GM12878 (cell line): Measurements from ENCODE around the gene GCK. TPM values are rescaled to one million over a fixed set of nuclear protein-coding genes. Genes with fewer than 3 reads are reported as not detected.

Experiments
- ATAC-seq: fragments of 200-7000 bp; cut with Tn5 transposase; 3 replicates; pipeline ENCODE4 v1.9.1; 2020; ENCODE audit warnings: mild to moderate bottlenecking, moderate library complexity
- BruUV-seq: library from RNA; stranded (reverse); fragments of 400-500 nt; replicated peaks from 2 replicates; lab custom pipeline; 2021; lab: Mats Ljungman, UMichigan
- CTCF ChIA-PET: fragments of 300-600 bp; sonication (Branson Sonifier 250); formaldehyde crosslinking; extraction: SDS; loops from one replicate; lab custom pipeline; 2021; ENCODE audit warnings: inconsistent platforms; lab: Yijun Ruan, JAX
- POLR2A ChIA-PET: fragments of 350-600 bp; formaldehyde crosslinking; extraction: SDS; loops from one replicate; lab custom pipeline; 2021; ENCODE audit warnings: inconsistent platforms; lab: Charles Lee
- RAD21 ChIA-PET: fragments of 300-600 bp; sonication (Branson Sonifier 250); formaldehyde crosslinking; loops from one replicate; lab custom pipeline; 2023; ENCODE audit warnings: antibody characterized with exemption; ENCODE audit not compliant: unreplicated experiment; lab: Charles Lee
- SMC1A ChIA-PET: fragments of 300-600 bp; sonication (Branson Sonifier 250); formaldehyde crosslinking; loops from one replicate; lab custom pipeline; 2023; ENCODE audit not compliant: unreplicated experiment, uncharacterized antibody; lab: Charles Lee
- DNase-seq: peaks from one replicate; pipeline ENCODE4 v3.0.0-alpha.2; 2011; ENCODE audit warnings: low read depth, low spot score
- FAIRE-seq: peaks from 3 replicates; lab custom pipeline; 2011; peaks lifted over from hg19 to GRCh38; lab: Jason Lieb, UNC
- H2AFZ ChIP-seq: 2 replicates; pipeline ENCODE4 v1.6.0; 2011; ENCODE audit warnings: low read depth, low read length, control low read depth; ENCODE audit not compliant: control insufficient read depth
- H3K27ac ChIP-seq: 2 replicates; pipeline ENCODE4 v1.5.1; 2011; ENCODE audit warnings: control low read depth; ENCODE audit not compliant: control insufficient read depth, insufficient read depth
- H3K27me3 ChIP-seq, 2 experiments: replicated peaks in 1 of 2; 2 replicates each; pipeline versions ENCODE4 v1.6.0 to v1.6.1; 2011; ENCODE audit warnings: low read length in 1 of 2; ENCODE audit not compliant: control insufficient read depth in 2 of 2, insufficient read depth in 2 of 2
- H3K36me3 ChIP-seq, 2 experiments: 2 replicates each; pipeline ENCODE4 v1.5.1; 2011; ENCODE audit warnings: low read length in 1 of 2; ENCODE audit not compliant: control insufficient read depth in 2 of 2, insufficient read depth in 2 of 2
- H3K4me1 ChIP-seq: 2 replicates; pipeline ENCODE4 v1.6.1; 2011; ENCODE audit warnings: mild to moderate bottlenecking, low read length, moderate library complexity, mixed read lengths; ENCODE audit not compliant: control insufficient read depth, insufficient read depth
- H3K4me2 ChIP-seq: 2 replicates; pipeline ENCODE4 v1.6.0; 2011; ENCODE audit warnings: control low read depth; ENCODE audit not compliant: control insufficient read depth, insufficient read depth
- H3K4me3 ChIP-seq: fragments of 200-600 bp; sonication (generic); 2 replicates; pipeline ENCODE4 v1.5.1; 2016
- H3K79me2 ChIP-seq: 2 replicates; pipeline ENCODE4 v1.6.0; 2011; ENCODE audit warnings: low read length; ENCODE audit not compliant: control insufficient read depth, insufficient read depth
- H3K9ac ChIP-seq: 2 replicates; pipeline ENCODE4 v1.8.0; 2011; ENCODE audit warnings: low read length, control low read depth, mixed read lengths; ENCODE audit not compliant: control insufficient read depth, insufficient read depth
- H3K9me3 ChIP-seq: replicated peaks from 3 replicates; pipeline ENCODE4 v1.5.1; 2011; ENCODE audit warnings: mild to moderate bottlenecking, low read length; ENCODE audit not compliant: control insufficient read depth, insufficient read depth
- H4K20me1 ChIP-seq: 2 replicates; pipeline ENCODE4 v1.6.0; 2011; ENCODE audit not compliant: control insufficient read depth, insufficient read depth
- EGR1 ChIP-seq, 2 experiments: IDR thresholded peaks; 1 replicate in 1 of 2; 2 replicates in 1 of 2; pipeline ENCODE4 v1.6.1; 2011 to 2012; ENCODE audit warnings: low read depth in 2 of 2, low read length in 2 of 2, borderline replicate concordance in 1 of 2, mild to moderate bottlenecking in 1 of 2, moderate library complexity in 1 of 2
- HDAC6 ChIP-seq: fragments of 200-600 bp; sonication (generic); IDR thresholded peaks from one replicate; pipeline ENCODE4 v1.8.0; 2017; ENCODE audit warnings: antibody characterized with exemption; ENCODE audit not compliant: unreplicated experiment
- HSF1 ChIP-seq: fragments of 150-350 bp; IDR thresholded peaks from 2 replicates; pipeline ENCODE4 v1.6.1; 2014; ENCODE audit warnings: mild to moderate bottlenecking, low read depth, low read length
- IRF4 ChIP-seq: IDR thresholded peaks from 2 replicates; pipeline ENCODE4 v1.6.1; 2011; ENCODE audit warnings: low read depth, low read length
- MEF2A ChIP-seq: IDR thresholded peaks from 2 replicates; pipeline ENCODE4 v1.6.1; 2011; ENCODE audit warnings: low read depth, mild to moderate bottlenecking, low read length, moderate library complexity; ENCODE audit not compliant: insufficient read depth
- MEF2B ChIP-seq: fragments of 450-650 bp; IDR thresholded peaks from 2 replicates; pipeline ENCODE4 v1.6.1; 2018; ENCODE audit warnings: mild to moderate bottlenecking, moderate library complexity; ENCODE audit not compliant: partially characterized antibody, poor library complexity, severe bottlenecking
- NFIC ChIP-seq: IDR thresholded peaks from 2 replicates; pipeline ENCODE4 v1.6.1; 2012; ENCODE audit warnings: low read depth, mild to moderate bottlenecking, inconsistent platforms, low read length, moderate library complexity
- NFYA ChIP-seq: IDR thresholded peaks from 2 replicates; pipeline ENCODE4 v1.6.1; 2011; ENCODE audit warnings: low read depth, mild to moderate bottlenecking, low read length, improper control_type of control experiment, borderline replicate concordance
- NR2C1 ChIP-seq: fragments of 450-650 bp; IDR thresholded peaks from 2 replicates; pipeline ENCODE4 v1.6.1; 2017; ENCODE audit warnings: antibody characterized with exemption, mild to moderate bottlenecking, moderate library complexity
- POLR2AphosphoS5 ChIP-seq: IDR thresholded peaks from 2 replicates; pipeline ENCODE4 v1.6.1; 2011; ENCODE audit warnings: mild to moderate bottlenecking, low read length, inconsistent platforms
- RBBP5 ChIP-seq: fragments of 200-600 bp; sonication (generic); conservative IDR thresholded peaks from 2 replicates; pipeline ENCODE4 v1.6.1; 2016
- REST ChIP-seq: IDR thresholded peaks from 2 replicates; pipeline ENCODE4 v1.6.1; 2012; ENCODE audit warnings: mild to moderate bottlenecking, low read depth, low read length
- SRF ChIP-seq, 2 experiments: IDR thresholded peaks; 2 replicates each; pipeline ENCODE4 v1.6.1; 2011; ENCODE audit warnings: low read depth in 2 of 2, low read length in 2 of 2, mild to moderate bottlenecking in 1 of 2, moderate library complexity in 1 of 2
- ZNF207 ChIP-seq: fragments of 450-650 bp; IDR thresholded peaks from 2 replicates; pipeline ENCODE4 v1.6.1; 2014; ENCODE audit warnings: antibody characterized with exemption, mild to moderate bottlenecking, borderline replicate concordance
- ZNF384 ChIP-seq: IDR thresholded peaks from 2 replicates; pipeline ENCODE4 v1.6.1; 2012; ENCODE audit warnings: low read depth, mild to moderate bottlenecking, low read length, improper control_type of control experiment, borderline replicate concordance
- WGBS: methylation state at CpG from one replicate; pipeline ENCODE4 v1.1.6; 2016; ENCODE audit warnings: low lambda C conversion rate; ENCODE audit not compliant: insufficient replicate concordance, insufficient coverage; ENCODE audit errors: missing lambda C conversion rate; 5-methylcytosine and 5-hydroxymethylcytosine counted together
- in situ Hi-C: fragments of 300-500 bp; cut with MboI; formaldehyde crosslinking; loops from 9 replicates; pipeline ENCODE4 v1.14.3; 2018; ENCODE audit warnings: mixed read lengths
- intact Hi-C: fragments of 100-400 bp; cut with micrococcal nuclease; formaldehyde crosslinking; loops from one replicate; pipeline ENCODE4 v1.14.2; 2022; ENCODE audit not compliant: unreplicated experiment
- polyA plus RNA-seq, 11 experiments: library from polyadenylated mRNA; depleted of rRNA in 4 of 11; unstranded in 6 of 11; stranded (reverse) in 5 of 11; fragments of >200 nt; fragmentation: Nextera tagmentation in 4 of 11; fragmentation: Illumina TruSeq in 1 of 11; extraction: Ambion mirVana in 4 of 11; extraction: Trizol in 1 of 11; gene quantifications; 1 replicate in 1 of 11; 2 replicates in 10 of 11; pipeline versions ENCODE4 v1.2.1 to v1.2.3, GENCODE V29; 2011 to 2016; ENCODE audit warnings: inconsistent platforms in 2 of 11, missing spikeins in 2 of 11, low read depth in 1 of 11
- total RNA-seq, 4 experiments: library from RNA; depleted of rRNA in 3 of 4; stranded (reverse); fragments of >200 nt in 3 of 4; fragmentation: Illumina TruSeq in 1 of 4; extraction: Trizol in 1 of 4; gene quantifications; 2 replicates each; pipeline versions ENCODE4 v1.2.1 to v1.2.3, GENCODE V29; 2013 to 2021

GCK gene
- total and polyA plus RNA-seq, 10 of the 15 experiments (the other 5 are each of a cell fraction or from before 2014, with no cell fraction given), result 0.06 to 0.16 TPM; not detected in 8

DNA sequence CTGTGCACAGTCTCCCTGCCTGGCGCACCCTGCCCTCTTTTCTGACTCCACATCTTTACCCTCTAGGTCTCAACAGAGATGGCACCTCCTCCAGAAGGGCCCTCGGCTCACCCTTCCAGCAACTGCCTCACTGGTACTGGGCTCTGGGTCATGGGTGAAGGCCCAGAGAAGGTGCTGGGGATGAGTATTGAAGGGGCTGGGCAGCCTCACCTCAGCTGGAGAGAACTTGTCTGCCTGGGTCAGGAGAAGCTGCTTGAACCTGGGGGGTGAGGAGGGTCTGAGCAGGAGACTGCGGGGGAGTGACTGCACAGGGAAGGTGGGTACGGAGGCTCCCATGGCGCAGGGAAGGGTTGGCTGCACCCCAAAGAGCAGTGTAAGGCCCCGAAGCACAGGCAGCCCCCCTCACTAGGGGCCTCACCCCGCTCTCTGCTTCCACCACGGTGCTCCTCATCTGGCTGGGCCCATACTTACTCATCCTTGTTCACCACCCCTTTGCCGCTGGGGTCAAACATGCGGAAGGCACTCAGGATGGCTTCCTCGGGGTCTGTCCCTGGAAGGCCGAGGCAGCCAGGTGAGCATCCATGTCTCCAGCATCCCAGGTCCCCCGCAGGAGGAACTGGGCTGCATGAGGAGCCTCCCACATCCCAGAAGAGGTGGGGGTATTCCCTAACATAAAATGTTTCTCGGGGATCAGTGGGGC, 49.8 kb downstream of the GCK start:
- intact Hi-C loops (no loop called here), in situ Hi-C loops (no loop called here)
- Histone ChIP-seq H3K9ac (no peak overlapping the region), H3K4me2 (no peak overlapping the region), H3K4me1 (no peaks in the 10 kb centered on the region), H3K27ac (no peak overlapping the region), H3K79me2 (no peaks in the 10 kb centered on the region), H4K20me1 (no peaks in the 10 kb centered on the region), H2AFZ (no peak overlapping the region), H3K4me3 (no peak overlapping the region), H3K9me3 (no peaks in the 10 kb centered on the region), H3K36me3 (no peaks in the 10 kb centered on the region), H3K27me3 (no peaks in the 10 kb centered on the region)
- ATAC-seq, result no peak
- TF ChIP-seq HSF1 (no peak), NFIC (no peak), SRF (IDR thresholded peaks at IDR 0.05; ENCODE audit: low read depth in 2 of 2, low read length in 2 of 2) (no peak), ZNF207 (no peak), HDAC6 (no peak), MEF2A (no peak), NR2C1 (no peak), MEF2B (no peak), REST (no peak), POLR2AphosphoS5 (no peak), NFYA (no peak), ZNF384 (no peak), EGR1 (IDR thresholded peaks at IDR 0.05; ENCODE audit: borderline replicate concordance in 1 of 2, low read depth in 2 of 2, low read length in 2 of 2) (no peak), IRF4 (no peak), RBBP5 (no peak)
- DNase-seq, result no peak
- no peak for FAIRE-seq
- POLR2A ChIA-PET, result no interaction called here
- WGBS, result 43% methylated on average over 14 of the region's 14 CpGs
- SMC1A ChIA-PET, result no interaction called here
- CTCF ChIA-PET, result no interaction called here
- no TSS peak for BruUV-seq
- RAD21 ChIA-PET, result no interaction called here
